ENCODE results near the gene GATAD1. TPM values are rescaled to one million over a fixed set of nuclear protein-coding genes. Genes with fewer than 3 reads are reported as not detected.

Gene GATAD1
- total RNA-seq, 2 donors from 2014 or later: 12.4 to 15.4 TPM

GRCh38 chr7:92485267-92485892 is 38.1 kb downstream of the GATAD1 start:
- H3K27ac ChIP-seq: no peak overlapping the region

GRCh38 chr7:92485974-92486373 is 38.7 kb downstream of the GATAD1 start:
- Histone ChIP-seq H3K36me3 (peaks cover 19% of the 10 kb centered on the region), H3K9me3 (no peaks in the 10 kb centered on the region), H3K4me3 (no peak overlapping the region), H3K27me3 (no peaks in the 10 kb centered on the region), H3K27ac (no peak overlapping the region), H3K4me1 (no peaks in the 10 kb centered on the region)
- no peak for TF ChIP-seq CTCF (IDR thresholded peaks at IDR 0.05)
- DNase-seq (ENCODE audit: low spot score): no peak

More at GRCh38 chr7:92485267-92485892, 38.1 kb downstream of the GATAD1 start:
- no peak overlapping the region for H3K4me3 ChIP-seq
- H3K9me3 ChIP-seq: no peaks in the 10 kb centered on the region
- H3K4me1 ChIP-seq: no peaks in the 10 kb centered on the region
- TF ChIP-seq CTCF (IDR thresholded peaks at IDR 0.05): no peak
- peaks cover 16% of the 10 kb centered on the region for H3K36me3 ChIP-seq
- no peaks in the 10 kb centered on the region for H3K27me3 ChIP-seq
- DNase-seq (ENCODE audit: low spot score): no peak

- Histone ChIP-seq H3K9me3 (no peaks in the 10 kb centered on the region), H3K4me3 (no peak overlapping the region), H3K27me3 (no peaks in the 10 kb centered on the region), H3K27ac (no peak overlapping the region), H3K4me1 (no peaks in the 10 kb centered on the region), H3K36me3 (peaks cover 31% of the 10 kb centered on the region)
- no peak for DNase-seq (ENCODE audit: low spot score)
- TF ChIP-seq CTCF (IDR thresholded peaks at IDR 0.05): no peak
These were observed 40.5 kb downstream of the GATAD1 start for GRCh38 chr7:92487804-92488203.

- TF ChIP-seq CTCF (IDR thresholded peaks at IDR 0.05): no peak
- Histone ChIP-seq H3K4me3 (no peak overlapping the region), H3K9me3 (no peaks in the 10 kb centered on the region), H3K27me3 (no peaks in the 10 kb centered on the region), H3K36me3 (peaks cover 49% of the 10 kb centered on the region), H3K27ac (no peak overlapping the region), H3K4me1 (no peaks in the 10 kb centered on the region)
- no peak for DNase-seq (ENCODE audit: low spot score)
These were observed 42.4 kb downstream of the GATAD1 start for GRCh38 chr7:92489634-92490033.

GRCh38 chr7:92496876-92497275 is 49.6 kb downstream of the GATAD1 start:
- H3K9me3 ChIP-seq: no peaks in the 10 kb centered on the region

More at GRCh38 chr7:92496876-92497275, 49.6 kb downstream of the GATAD1 start:
- peaks cover 74% of the 10 kb centered on the region for H3K36me3 ChIP-seq
- no peak for DNase-seq (ENCODE audit: low spot score)
- no peak overlapping the region for H3K27ac ChIP-seq
- TF ChIP-seq CTCF (IDR thresholded peaks at IDR 0.05): no peak
- no peak overlapping the region for H3K4me3 ChIP-seq
- no peaks in the 10 kb centered on the region for H3K27me3 ChIP-seq
- H3K4me1 ChIP-seq: no peaks in the 10 kb centered on the region

Data from right atrium auricular region (tissue), 2 donors.